SK-MEL-5 (cell line): ENCODE data around the gene TMED7. TPM values are rescaled to one million over a fixed set of nuclear protein-coding genes. Genes with fewer than 3 reads are reported as not detected.

ENCODE experiments used
- DNase-seq: peaks from one replicate; pipeline ENCODE4 v3.0.0-alpha.2; 2016; ENCODE audit warnings: low read depth, low spot score
- in situ Hi-C: cut with HindIII; loops from 2 replicates; pipeline ENCODE4 v1.10.0; 2016; ENCODE audit warnings: low sequenced_read_pairs, high pct_unique_total_duplicates, low pct_unique_long_range_greater_than_20kb
- total RNA-seq: library from RNA; depleted of rRNA; stranded (reverse); fragments of >200 nt; shearing (Covaris generic); gene quantifications from 2 replicates; pipeline ENCODE4 v1.2.3, GENCODE V29; 2014

The TMED7 gene
- total RNA-seq, 1 experiment from 2014 or later = 105 TPM

GRCh38 chr5:115636008-115636407 lies 10.2 kb upstream of the TMED7 start:
- in situ Hi-C loops = no loop called here
- no peak for DNase-seq

GRCh38 chr5:115634343-115635132 lies 8.7 kb upstream of the TMED7 start:
- in situ Hi-C loops = no loop called here
- DNase-seq = peak; percentile 92

GRCh38 chr5:115629903-115630302 lies 4.1 kb upstream of the TMED7 start:
- in situ Hi-C loops = no loop called here
- DNase-seq = no peak

GRCh38 chr5:115627295-115627865 lies 1.5 kb upstream of the TMED7 start:
- in situ Hi-C loops = no loop called here
- peak; percentile 36 for DNase-seq

- in situ Hi-C loops = no loop called here
- DNase-seq = no peak
Observed at GRCh38 chr5:115626445-115626823, 598 bp upstream of the TMED7 start.

- no peak for DNase-seq
- in situ Hi-C loops = no loop called here
Observed at GRCh38 chr5:115624994-115625393, 842 bp downstream of the TMED7 start.

- DNase-seq = no peak
- in situ Hi-C loops = no loop called here
Observed at GRCh38 chr5:115623658-115624057, 2.2 kb downstream of the TMED7 start.

GRCh38 chr5:115621365-115621900 lies 4.4 kb downstream of the TMED7 start:
- in situ Hi-C loops = no loop called here
- DNase-seq = no peak

GRCh38 chr5:115616892-115617291 lies 8.9 kb downstream of the TMED7 start:
- no peak for DNase-seq
- in situ Hi-C loops = no loop called here

- DNase-seq = no peak
- in situ Hi-C loops = no loop called here
Observed at GRCh38 chr5:115616472-115616871, 9.4 kb downstream of the TMED7 start.

- no peak for DNase-seq
- in situ Hi-C loops = no loop called here
Observed at GRCh38 chr5:115611873-115612272, 14.0 kb downstream of the TMED7 start.

- DNase-seq = no peak
- in situ Hi-C loops = no loop called here
Observed at GRCh38 chr5:115607935-115608334, 17.9 kb downstream of the TMED7 start.

GRCh38 chr5:115605436-115605835 lies 20.4 kb downstream of the TMED7 start:
- in situ Hi-C loops = no loop called here
- DNase-seq = no peak

- in situ Hi-C loops = no loop called here
Observed at GRCh38 chr5:115602591-115603125, 23.2 kb downstream of the TMED7 start.

GRCh38 chr5:115601701-115602590 lies 23.9 kb downstream of the TMED7 start, which contains the start of gene TICAM2:
TICAM2 (minus strand) TSS chr5:115602479; CDS start chr5:115581256, 21,223 bp downstream.
- in situ Hi-C loops = no loop called here
- DNase-seq = no peak

More at GRCh38 chr5:115602591-115603125, 23.2 kb downstream of the TMED7 start:
- DNase-seq = no peak

- in situ Hi-C loops = no loop called here
Observed at GRCh38 chr5:115600766-115601165, 25.1 kb downstream of the TMED7 start.

GRCh38 chr5:115599924-115600323 lies 25.9 kb downstream of the TMED7 start:
- in situ Hi-C loops = no loop called here
- DNase-seq = no peak

More at GRCh38 chr5:115600766-115601165, 25.1 kb downstream of the TMED7 start:
- DNase-seq = no peak

GRCh38 chr5:115599502-115599901 lies 26.3 kb downstream of the TMED7 start:
- DNase-seq = peak; percentile 10
- in situ Hi-C loops = no loop called here
